SK-N-MC (cell line): Measurements from ENCODE around the gene LSAMP.

Experiments
- EZH2 ChIP-seq: fragments of 200-600 bp; sonication (generic); IDR thresholded peaks from one replicate; pipeline ENCODE4 v1.6.1; 2017; ENCODE audit warnings: antibody characterized with exemption
- POLR2AphosphoS5 ChIP-seq: IDR thresholded peaks from 2 replicates; pipeline ENCODE4 v1.6.1; 2012; ENCODE audit warnings: mild to moderate bottlenecking, low read depth, low read length, borderline replicate concordance

GRCh38 chr3:116165135-116165534 lies 280.2 kb downstream of the LSAMP start:
- TF ChIP-seq EZH2 (no peak), POLR2AphosphoS5 (no peak)
